ENCODE data around the gene ADGRF3. TPM values are rescaled to one million over a fixed set of nuclear protein-coding genes. Genes with fewer than 3 reads are reported as not detected.
"Not testable (repeated sequence)": the region's sequence is repeated elsewhere in the genome, so short reads cannot be mapped to it uniquely, and the experiment has no call there.

ADGRF3 gene
- total RNA-seq, 3 donors from 2014 or later = 1.9 to 2.8 (median 2.0) TPM

DNA sequence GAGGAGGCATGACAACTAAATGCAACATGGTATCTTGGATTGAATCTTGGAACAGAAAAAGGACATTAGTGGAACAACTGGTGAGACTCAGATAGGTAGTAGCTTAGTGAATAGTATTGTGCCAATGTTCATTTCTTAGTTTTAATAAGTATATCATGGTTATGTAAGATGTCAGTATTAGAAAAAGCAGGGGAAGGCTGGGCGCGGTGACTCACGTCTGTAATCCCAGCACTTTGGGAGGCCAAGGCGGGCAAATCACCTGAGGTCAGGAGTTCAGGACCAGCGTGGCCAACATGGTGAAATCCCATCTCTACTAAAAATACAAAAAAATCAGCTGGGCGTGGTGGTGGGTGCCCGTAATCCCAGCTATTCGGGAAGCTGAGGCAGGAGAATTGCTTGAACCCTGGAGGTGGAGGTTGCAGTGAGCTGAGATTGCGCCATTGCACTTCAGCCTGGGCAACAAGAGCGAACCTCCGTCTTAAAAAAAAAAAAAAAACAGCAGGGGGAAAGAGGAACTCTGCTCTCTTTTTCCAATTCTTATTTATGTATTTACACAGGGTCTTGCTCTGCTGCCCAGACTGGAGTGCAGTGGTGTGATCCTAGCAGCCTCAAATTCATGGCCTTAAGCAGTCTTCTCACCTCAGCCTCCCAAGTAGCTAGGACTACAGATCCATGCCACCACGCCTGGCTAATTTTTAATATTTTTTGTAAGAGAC, 77.8 kb downstream of the ADGRF3 start:
- not testable (repeated sequence) for DNase-seq; ATAC-seq; H3K27me3 Mint-ChIP-seq (ENCODE audit: low read depth); H3K4me3 Mint-ChIP-seq; H3K9me3 Mint-ChIP-seq; H3K4me1 Mint-ChIP-seq (ENCODE audit: low read depth)
- H3K36me3 Mint-ChIP-seq (ENCODE audit: insufficient read depth) = peaks cover 20% of the 10 kb centered on the region

DNA sequence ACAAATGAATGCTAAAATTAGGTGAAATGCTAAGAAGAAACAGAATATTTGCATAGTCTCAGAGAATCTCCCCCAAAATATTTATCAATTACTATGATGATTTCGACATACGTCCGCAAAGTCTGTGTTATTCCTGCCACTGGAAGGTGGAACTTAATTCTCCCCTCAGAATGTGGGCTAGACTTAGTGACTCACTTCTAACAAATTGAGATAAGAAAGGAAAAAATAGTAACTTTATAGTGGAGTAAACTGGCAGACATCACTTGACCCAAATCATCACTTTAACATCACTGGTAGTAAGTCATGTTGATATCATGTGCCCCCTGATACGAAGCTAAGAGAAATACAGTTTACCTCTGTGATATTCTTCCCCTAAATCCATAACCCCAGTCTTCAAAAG, 78.4 kb downstream of the ADGRF3 start:
- DNase-seq = no peak
- no peak for ATAC-seq
- Mint-ChIP-seq H3K27me3 (ENCODE audit: low read depth) (no peaks in the 10 kb centered on the region), H3K9me3 (no peaks in the 10 kb centered on the region), H3K36me3 (ENCODE audit: insufficient read depth) (peaks cover 17% of the 10 kb centered on the region), H3K4me1 (ENCODE audit: low read depth) (peaks cover 9% of the 10 kb centered on the region), H3K4me3 (no peak overlapping the region)

DNA sequence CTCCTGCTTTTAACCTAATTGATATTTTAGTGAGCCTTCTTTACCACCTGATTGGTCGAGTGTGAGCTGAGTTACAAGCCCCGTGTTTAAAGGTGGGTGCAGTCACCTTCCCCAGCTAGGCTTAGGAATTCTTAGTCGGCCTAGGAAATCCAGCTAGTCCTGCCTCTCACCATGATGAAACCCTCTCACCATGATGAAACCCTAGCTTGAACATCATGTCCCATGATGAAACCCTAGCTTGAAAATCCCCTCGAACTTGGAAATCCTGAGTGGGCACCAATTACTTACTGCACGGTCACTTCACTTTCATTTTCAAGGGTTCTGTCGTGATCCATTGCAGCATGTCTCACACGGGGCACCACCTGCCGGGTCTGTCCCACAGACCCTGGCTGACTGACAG, 87.8 kb downstream of the ADGRF3 start:
- H3K9me3 Mint-ChIP-seq; H3K4me1 Mint-ChIP-seq (ENCODE audit: low read depth); ATAC-seq; DNase-seq; H3K4me3 Mint-ChIP-seq; H3K27me3 Mint-ChIP-seq (ENCODE audit: low read depth): not testable (repeated sequence)
- peaks cover 22% of the 10 kb centered on the region for H3K36me3 Mint-ChIP-seq (ENCODE audit: insufficient read depth)

Other genes starting within 250 kb of the ADGRF3 start
- gene GAREM2, start 173.7 kb downstream of the ADGRF3 start, total RNA-seq = 1 to 10 TPM; 2.4 to 4.1 (median 3.2) TPM
- 10 to 100 TPM; 85.9 to 94.9 (median 87.7) TPM for gene HADHA, start 102.2 kb downstream of the ADGRF3 start, total RNA-seq
- 10 to 100 TPM; 53.8 to 59.9 (median 55.2) TPM for gene HADHB, start 101.8 kb downstream of the ADGRF3 start, total RNA-seq
- gene SELENOI, start 646 bp downstream of the ADGRF3 start, total RNA-seq = 10 to 100 TPM; 73.5 to 76.2 (median 76.0) TPM
- gene DRC1, start 55.1 kb upstream of the ADGRF3 start, total RNA-seq = not detected
- under 1 TPM; 0.10 to 0.60 (median 0.18) TPM for gene OTOF, start 131.3 kb upstream of the ADGRF3 start, total RNA-seq

Measured in activated T-cell treated with anti-CD3 and anti-CD28 coated beads, Interleukin-2, amount 50 U/mL, for 4 hours (primary cell).